ENCODE measurements around the gene STEAP2.

STEAP2 gene

DNA sequence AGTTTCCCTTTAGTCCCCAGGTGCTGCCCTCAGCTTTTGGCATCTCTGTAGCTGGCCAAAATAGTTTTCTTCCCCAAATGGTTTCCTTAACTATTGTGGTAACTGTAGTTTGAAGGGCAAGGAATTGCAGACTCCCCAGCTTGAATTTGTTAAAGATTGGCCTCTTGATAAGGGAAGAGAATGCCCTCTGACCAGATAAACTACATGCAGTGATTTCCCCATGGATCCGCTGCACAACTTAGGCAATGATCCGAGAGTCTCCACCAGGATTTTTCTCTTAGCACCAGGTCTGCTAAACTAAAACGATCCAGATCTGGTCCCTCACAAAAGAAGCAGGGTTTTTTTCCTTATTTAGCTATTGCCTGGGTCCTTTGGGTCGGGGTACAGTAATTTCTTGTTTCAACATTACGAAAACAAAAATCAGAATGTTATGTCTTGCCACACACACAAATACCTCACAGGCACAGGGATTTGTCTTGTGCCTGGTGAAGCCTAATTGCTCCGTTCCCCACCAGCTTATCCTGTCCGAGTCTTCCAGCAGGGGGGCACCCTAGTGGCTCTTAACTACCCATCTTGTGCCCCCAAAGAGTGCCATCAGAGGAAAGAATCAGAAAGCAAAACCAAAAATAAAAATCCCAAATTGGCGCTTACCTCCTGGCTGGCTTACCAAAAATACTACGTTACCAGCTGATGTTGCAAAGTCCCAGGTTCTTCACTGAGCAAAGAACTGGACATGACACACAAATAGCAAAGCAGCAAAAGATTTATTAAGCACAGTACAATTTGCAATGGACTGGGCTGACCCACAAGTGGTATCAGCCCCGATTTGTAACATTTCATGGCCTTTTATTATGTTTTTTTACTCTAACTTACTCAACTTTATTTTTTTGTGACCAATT, 16.4 kb upstream of the STEAP2 start:
- DNase-seq = no peak

- no peak for DNase-seq
Measured at GRCh38 chr7:90201500-90202195, 9.9 kb upstream of the STEAP2 start.

DNA sequence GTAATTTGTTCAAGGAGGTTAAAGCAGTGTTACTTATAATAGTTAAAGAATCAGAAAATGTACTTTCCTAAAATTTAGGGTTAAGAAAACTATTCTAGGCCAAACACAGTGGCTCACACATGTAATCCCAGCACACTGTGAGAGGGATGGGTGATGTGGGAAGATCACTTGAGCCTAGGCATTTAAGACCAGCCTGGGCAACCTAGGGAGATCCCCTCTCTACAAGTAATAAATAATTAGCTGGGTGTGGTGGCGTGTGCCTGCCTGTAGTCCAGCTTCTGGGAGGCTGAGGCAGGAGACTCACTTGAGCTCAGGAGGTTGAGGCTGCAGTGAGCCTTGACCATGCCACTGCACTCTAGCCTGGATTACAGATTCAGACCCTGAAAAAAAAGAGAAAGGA, 3.6 kb upstream of the STEAP2 start:
- DNase-seq = no peak

GRCh38 chr7:90209776-90210175, 1.8 kb upstream of the STEAP2 start:
- DNase-seq = no peak

DNA sequence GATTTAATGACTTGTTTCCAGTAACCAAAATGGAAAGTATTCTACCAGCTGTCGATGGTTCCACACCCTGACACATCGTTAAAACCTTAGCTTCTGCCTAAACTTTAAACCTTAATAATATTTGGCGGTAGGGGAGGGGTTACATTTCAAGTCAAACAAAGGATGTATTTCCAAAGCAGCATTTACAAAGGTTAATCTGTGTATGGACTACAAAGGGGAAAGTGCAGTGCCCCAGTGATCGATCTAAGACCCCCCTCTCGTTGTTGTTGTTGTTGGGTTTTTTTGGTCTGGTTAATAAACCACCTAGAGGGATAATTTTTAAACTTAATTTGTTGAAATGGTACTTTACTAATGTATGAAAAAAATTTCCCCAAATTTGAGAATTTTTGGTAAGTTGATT, 1.1 kb upstream of the STEAP2 start:
- no peak for DNase-seq

- DNase-seq = no peak
Measured at GRCh38 chr7:90210981-90211380, 559 bp upstream of the STEAP2 start.

GRCh38 chr7:90212149-90212495, 582 bp downstream of the STEAP2 start:
- no peak for DNase-seq

DNA sequence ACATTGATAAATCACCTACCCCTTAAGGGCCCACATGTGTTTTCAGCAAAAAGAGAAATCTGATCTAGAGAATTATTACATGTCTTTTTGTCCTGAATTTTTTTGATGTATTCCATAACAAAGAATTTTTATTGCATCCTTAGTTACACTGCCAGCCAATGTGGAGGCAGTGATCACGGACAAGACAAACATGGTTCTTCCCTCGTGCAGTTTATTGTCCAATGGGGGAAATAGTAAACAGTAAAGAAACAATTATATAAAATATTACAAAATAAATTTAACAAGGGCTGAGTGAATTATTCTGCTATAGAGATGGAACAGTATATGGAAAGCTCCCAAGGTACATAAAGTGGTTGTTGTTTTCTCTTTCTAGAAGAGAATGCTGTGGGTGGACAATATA, 2.0 kb downstream of the STEAP2 start:
- no peak for DNase-seq

DNA sequence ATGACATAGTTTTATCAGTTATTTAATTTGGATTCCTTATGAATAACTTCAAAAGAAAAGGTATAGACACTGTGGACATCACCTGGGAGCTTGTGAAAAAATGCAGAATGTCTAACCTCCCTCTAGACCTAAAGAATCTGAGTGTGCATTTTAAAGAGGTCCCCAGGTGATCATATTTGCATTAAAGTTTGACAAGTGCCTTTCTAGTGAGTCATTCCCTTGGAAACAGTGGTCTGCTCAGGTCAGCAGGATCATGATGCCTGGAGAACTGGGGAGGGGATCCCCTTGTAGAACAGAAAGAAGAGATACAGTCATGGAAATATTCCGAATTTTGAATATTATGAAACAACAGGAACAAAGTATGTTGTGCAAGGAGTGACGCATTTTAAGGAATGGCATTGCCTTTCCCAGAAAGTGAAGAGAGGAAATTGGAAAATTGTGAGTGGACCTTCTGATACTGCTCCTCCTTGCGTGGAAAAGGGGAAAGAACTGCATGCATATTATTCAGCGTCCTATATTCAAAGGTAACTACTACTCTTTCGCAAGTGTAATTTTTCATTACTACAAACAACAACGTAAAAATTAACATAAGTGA, 4.6 kb downstream of the STEAP2 start:
- no peak for DNase-seq

DNA sequence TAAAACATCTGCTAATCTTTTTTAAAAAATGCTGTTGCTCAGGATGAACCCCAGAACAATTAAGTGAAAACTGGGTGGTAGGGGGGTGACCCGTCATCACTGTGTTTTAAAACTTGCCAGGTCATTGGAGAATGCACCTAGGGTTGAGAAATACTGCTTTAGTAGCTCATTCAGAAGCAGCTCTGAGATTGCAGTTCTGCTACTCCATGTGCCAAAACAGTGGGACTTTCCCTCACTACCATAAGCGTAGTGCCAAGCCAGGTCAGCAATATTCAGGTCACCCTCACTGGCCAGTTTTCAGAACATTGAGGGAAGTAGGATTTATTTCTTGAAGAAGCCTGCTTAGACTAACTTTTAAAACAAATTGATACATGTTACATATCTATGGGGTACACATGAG, 5.2 kb downstream of the STEAP2 start:
- DNase-seq = no peak

- no peak for DNase-seq
Measured at GRCh38 chr7:90222390-90222789, 10.8 kb downstream of the STEAP2 start.

- no peak for DNase-seq
Measured at GRCh38 chr7:90222811-90223725, 11.5 kb downstream of the STEAP2 start.

- no peak for DNase-seq
Measured at GRCh38 chr7:90224195-90224594, 12.7 kb downstream of the STEAP2 start.

DNA sequence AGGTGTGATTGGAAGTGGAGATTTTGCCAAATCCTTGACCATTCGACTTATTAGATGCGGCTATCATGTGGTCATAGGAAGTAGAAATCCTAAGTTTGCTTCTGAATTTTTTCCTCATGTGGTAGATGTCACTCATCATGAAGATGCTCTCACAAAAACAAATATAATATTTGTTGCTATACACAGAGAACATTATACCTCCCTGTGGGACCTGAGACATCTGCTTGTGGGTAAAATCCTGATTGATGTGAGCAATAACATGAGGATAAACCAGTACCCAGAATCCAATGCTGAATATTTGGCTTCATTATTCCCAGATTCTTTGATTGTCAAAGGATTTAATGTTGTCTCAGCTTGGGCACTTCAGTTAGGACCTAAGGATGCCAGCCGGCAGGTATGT, 13.6 kb downstream of the STEAP2 start:
- DNase-seq = no peak

GRCh38 chr7:90225601-90226000, 14.1 kb downstream of the STEAP2 start:
- DNase-seq = no peak

DNA sequence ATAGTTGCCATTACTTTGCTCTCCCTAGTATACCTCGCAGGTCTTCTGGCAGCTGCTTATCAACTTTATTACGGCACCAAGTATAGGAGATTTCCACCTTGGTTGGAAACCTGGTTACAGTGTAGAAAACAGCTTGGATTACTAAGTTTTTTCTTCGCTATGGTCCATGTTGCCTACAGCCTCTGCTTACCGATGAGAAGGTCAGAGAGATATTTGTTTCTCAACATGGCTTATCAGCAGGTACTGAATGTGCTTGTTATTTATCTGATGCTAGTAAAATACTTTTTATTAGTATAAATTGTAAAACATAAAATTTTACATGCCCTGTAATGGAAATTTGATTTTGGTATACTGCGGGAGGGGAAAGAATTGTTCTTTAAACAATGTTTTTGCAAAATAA, 15.7 kb downstream of the STEAP2 start:
- no peak for DNase-seq

- DNase-seq = no peak
Measured at GRCh38 chr7:90229682-90230081, 18.1 kb downstream of the STEAP2 start.

DNA sequence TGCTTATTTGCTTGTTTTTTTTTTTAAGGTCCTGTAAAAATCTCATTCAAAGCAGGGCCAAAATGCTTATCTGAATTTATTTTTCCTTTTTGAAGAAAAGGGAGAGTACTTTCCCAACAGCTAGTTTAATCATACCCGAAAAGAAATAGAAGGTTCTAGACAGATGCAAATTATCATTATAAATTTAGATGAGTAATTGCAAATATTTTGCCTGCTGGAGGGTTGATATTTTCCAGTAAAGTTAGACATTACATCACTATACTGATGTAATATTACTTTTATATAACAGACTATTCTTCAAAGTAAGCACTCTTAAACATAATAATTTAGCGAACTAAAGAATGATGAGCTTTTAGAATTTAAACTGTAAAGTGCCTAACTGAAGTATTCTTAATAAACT, 19.3 kb downstream of the STEAP2 start:
- no peak for DNase-seq

DNA sequence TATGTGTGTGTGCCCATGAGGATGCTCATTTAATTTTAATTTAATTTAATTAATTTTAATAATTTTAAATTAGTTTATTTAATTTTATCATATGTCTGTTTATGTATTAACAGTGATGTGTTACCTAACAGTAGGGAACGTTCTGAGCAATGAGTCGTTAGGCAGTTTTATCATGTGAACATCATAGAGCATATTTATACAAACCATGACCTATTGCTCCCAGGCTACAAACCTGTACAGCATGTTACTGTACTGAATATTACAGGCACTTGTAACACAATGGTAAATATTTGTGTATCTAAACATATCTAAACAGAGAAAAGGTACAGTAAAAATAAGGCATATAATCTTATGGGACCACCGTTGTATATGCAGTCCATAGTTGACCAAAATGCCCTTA, 19.8 kb downstream of the STEAP2 start:
- no peak for DNase-seq

DNA sequence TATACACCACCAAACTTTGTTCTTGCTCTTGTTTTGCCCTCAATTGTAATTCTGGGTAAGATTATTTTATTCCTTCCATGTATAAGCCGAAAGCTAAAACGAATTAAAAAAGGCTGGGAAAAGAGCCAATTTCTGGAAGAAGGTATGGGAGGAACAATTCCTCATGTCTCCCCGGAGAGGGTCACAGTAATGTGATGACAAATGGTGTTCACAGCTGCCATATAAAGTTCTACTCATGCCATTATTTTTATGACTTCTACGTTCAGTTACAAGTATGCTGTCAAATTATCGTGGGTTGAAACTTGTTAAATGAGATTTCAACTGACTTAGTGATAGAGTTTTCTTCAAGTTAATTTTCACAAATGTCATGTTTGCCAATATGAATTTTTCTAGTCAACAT, 20.9 kb downstream of the STEAP2 start:
- DNase-seq = no peak

GRCh38 chr7:90233569-90233968, 22.0 kb downstream of the STEAP2 start:
- DNase-seq = no peak

- DNase-seq = no peak
Measured at GRCh38 chr7:90236721-90237289, 25.3 kb downstream of the STEAP2 start.

DNA sequence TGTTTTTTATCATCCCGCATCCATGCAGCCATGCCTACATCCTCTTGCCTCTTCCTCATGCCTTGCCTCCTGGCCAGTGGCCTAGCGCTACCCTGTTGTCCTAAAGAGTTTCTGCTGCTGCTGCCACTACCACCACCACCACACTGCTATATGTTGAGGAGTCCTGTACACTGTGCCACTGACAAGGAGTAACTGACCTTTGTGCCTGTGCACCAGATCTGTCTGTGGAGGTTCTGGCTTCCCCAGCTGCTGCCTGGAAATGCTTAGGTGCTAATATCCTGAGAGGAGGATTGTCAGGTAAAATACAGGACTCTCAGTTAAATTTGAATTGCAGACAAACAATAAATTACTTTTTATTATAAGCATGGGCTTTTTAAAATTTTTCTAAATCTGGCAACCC, 26.5 kb downstream of the STEAP2 start:
- no peak for DNase-seq
